Mesenchymal stem cell (in vitro differentiated cells and primary cell): ENCODE results near the gene NDUFA11.

Experiments used
- DNase-seq: peaks from one replicate; pipeline ENCODE4 v3.0.0-alpha.2; 2013
- H2AFZ ChIP-seq: one replicate; pipeline ENCODE4 v1.6.1; 2013; ENCODE audit warnings: low read depth, mild to moderate bottlenecking, control low read depth, inconsistent platforms, low read length, moderate library complexity
- H2AK5ac ChIP-seq: 2 replicates; pipeline ENCODE4 v1.6.1; 2013; ENCODE audit warnings: low read length, moderate library complexity, mild to moderate bottlenecking, inconsistent platforms; ENCODE audit not compliant: severe bottlenecking
- H2BK120ac ChIP-seq: one replicate; pipeline ENCODE4 v1.6.1; 2013; ENCODE audit warnings: low read depth, mild to moderate bottlenecking, inconsistent platforms, low read length, moderate library complexity
- H2BK12ac ChIP-seq, 2 experiments: one replicate each; pipeline ENCODE4 v1.6.1; 2013; ENCODE audit warnings: inconsistent platforms in 2 of 2, low read length in 2 of 2, mild to moderate bottlenecking in 2 of 2, moderate library complexity in 2 of 2, control low read depth in 1 of 2
- H2BK15ac ChIP-seq: one replicate; pipeline ENCODE4 v1.6.1; 2013; ENCODE audit warnings: mild to moderate bottlenecking, low read depth, inconsistent platforms; ENCODE audit not compliant: poor library complexity, severe bottlenecking
- H2BK5ac ChIP-seq: 2 replicates; pipeline ENCODE4 v1.6.1; 2013; ENCODE audit warnings: low read depth, mild to moderate bottlenecking, low read length, control low read depth, inconsistent platforms; ENCODE audit not compliant: poor library complexity, severe bottlenecking
- H3K14ac ChIP-seq, 2 experiments: one replicate each; pipeline ENCODE4 v1.6.1; 2013; ENCODE audit warnings: inconsistent platforms in 2 of 2, low read length in 2 of 2, control low read depth in 1 of 2, mild to moderate bottlenecking in 1 of 2, moderate library complexity in 1 of 2
- H3K18ac ChIP-seq, 2 experiments: one replicate each; pipeline ENCODE4 v1.6.1; 2013; ENCODE audit warnings: inconsistent platforms in 2 of 2, low read length in 2 of 2, control low read depth in 1 of 2, low read depth in 1 of 2, mild to moderate bottlenecking in 1 of 2
- H3K23ac ChIP-seq, 2 experiments: one replicate each; pipeline ENCODE4 v1.6.1; 2013; ENCODE audit warnings: inconsistent platforms in 2 of 2, low read length in 2 of 2, mild to moderate bottlenecking in 2 of 2, moderate library complexity in 2 of 2, control low read depth in 1 of 2
- H3K27ac ChIP-seq: 2 replicates; pipeline ENCODE4 v1.5.1; 2013; ENCODE audit warnings: mild to moderate bottlenecking, moderate library complexity, low read length, control low read depth, inconsistent platforms; ENCODE audit not compliant: poor library complexity, severe bottlenecking
- H3K27me3 ChIP-seq, 2 experiments: 2 replicates each; pipeline versions ENCODE4 v1.6.1 to v1.7.0; 2013; ENCODE audit warnings: low read length in 2 of 2, mild to moderate bottlenecking in 2 of 2, moderate library complexity in 2 of 2, control low read depth in 1 of 2, inconsistent platforms in 1 of 2; ENCODE audit not compliant: control insufficient read depth in 1 of 2, insufficient read depth in 1 of 2
- H3K36me3 ChIP-seq, 2 experiments: 2 replicates each; pipeline versions ENCODE4 v1.6.1 to v1.7.0; 2013; ENCODE audit warnings: low read length in 2 of 2, control low read depth in 1 of 2, inconsistent platforms in 1 of 2, low read depth in 1 of 2, mild to moderate bottlenecking in 1 of 2; ENCODE audit not compliant: insufficient read depth in 2 of 2, control insufficient read depth in 1 of 2
- H3K4ac ChIP-seq, 2 experiments: one replicate each; pipeline ENCODE4 v1.6.1; 2013; ENCODE audit warnings: inconsistent platforms in 2 of 2, low read length in 2 of 2, mild to moderate bottlenecking in 2 of 2, moderate library complexity in 2 of 2, control low read depth in 1 of 2, low read depth in 1 of 2
- H3K4me1 ChIP-seq: 2 replicates; pipeline ENCODE4 v1.6.1; 2013; ENCODE audit warnings: low read depth, low read length, control low read depth; ENCODE audit not compliant: control insufficient read depth, insufficient read depth
- H3K4me2 ChIP-seq: 2 replicates; pipeline ENCODE4 v1.6.1; 2013; ENCODE audit warnings: low read length, mild to moderate bottlenecking, inconsistent platforms; ENCODE audit not compliant: poor library complexity, severe bottlenecking
- H3K4me3 ChIP-seq, 2 experiments: 2 replicates each; pipeline versions ENCODE4 v1.5.1 to v1.7.0; 2013; ENCODE audit warnings: low read length in 2 of 2, mild to moderate bottlenecking in 2 of 2, control low read depth in 1 of 2, low read depth in 1 of 2; ENCODE audit not compliant: insufficient read depth in 1 of 2
- H3K79me1 ChIP-seq: replicated peaks from 2 replicates; pipeline ENCODE4 v1.6.1; 2013; ENCODE audit warnings: mild to moderate bottlenecking, control low read depth, low read length, inconsistent platforms; ENCODE audit not compliant: poor library complexity, severe bottlenecking
- H3K9ac ChIP-seq: 2 replicates; pipeline ENCODE4 v1.7.0; 2013; ENCODE audit warnings: mild to moderate bottlenecking, low read length, moderate library complexity
- H3K9me3 ChIP-seq: 2 replicates; pipeline ENCODE4 v1.7.0; 2013; ENCODE audit warnings: mild to moderate bottlenecking, low read length; ENCODE audit not compliant: control insufficient read depth
- H4K8ac ChIP-seq: one replicate; pipeline ENCODE4 v1.6.1; 2013; ENCODE audit warnings: inconsistent platforms, mild to moderate bottlenecking, low read length, moderate library complexity
- H4K91ac ChIP-seq: one replicate; pipeline ENCODE4 v1.6.1; 2013; ENCODE audit warnings: mild to moderate bottlenecking, low read length, inconsistent platforms
- WGBS: methylation state at CpG from one replicate; pipeline ENCODE4 v1.1.7; 2013; ENCODE audit warnings: mixed read lengths; 5-methylcytosine and 5-hydroxymethylcytosine counted together

Gene NDUFA11

GRCh38 chr19:5947435-5947834 is 43.8 kb upstream of the NDUFA11 start:
- peak; percentile 75 for DNase-seq
- H2AFZ ChIP-seq: no peak overlapping the region
- H3K4me2 ChIP-seq: no peak overlapping the region
- H2BK15ac ChIP-seq: no peak overlapping the region
- peak overlapping the region; percentile 84 for H3K9ac ChIP-seq
- no peaks in the 10 kb centered on the region for H3K27me3 ChIP-seq
- H3K14ac ChIP-seq: no peak overlapping the region
- H3K4ac ChIP-seq: no peak overlapping the region
- H3K4me1 ChIP-seq: peaks cover 26% of the 10 kb centered on the region
- H3K79me1 ChIP-seq: peaks cover 78% of the 10 kb centered on the region
- peak overlapping the region in 1 of 2 experiments; percentile 15 for H3K18ac ChIP-seq
- H3K36me3 ChIP-seq: peaks cover 24 to 50% of the 10 kb centered on the region in 2 experiments
- no peak overlapping the region for H4K91ac ChIP-seq
- no peak overlapping the region for H4K8ac ChIP-seq
- H2BK12ac ChIP-seq: no peak overlapping the region
- no peak overlapping the region for H2BK120ac ChIP-seq
- peak overlapping the region in 1 of 2 experiments; percentile 61 for H3K4me3 ChIP-seq
- no peak overlapping the region for H3K23ac ChIP-seq
- H2BK5ac ChIP-seq: no peak overlapping the region
- no peak overlapping the region for H3K27ac ChIP-seq
- H3K9me3 ChIP-seq: no peaks in the 10 kb centered on the region
- 88% methylated on average over 13 of the region's 13 CpGs for WGBS
- H2AK5ac ChIP-seq: no peak overlapping the region

- H2BK5ac ChIP-seq: no peak overlapping the region
- WGBS: 52% methylated on average over 10 of the region's 10 CpGs
- peak; percentile 93 for DNase-seq
Measured at GRCh38 chr19:5943623-5944022, 40.0 kb upstream of the NDUFA11 start.

GRCh38 chr19:5943045-5943444 is 39.5 kb upstream of the NDUFA11 start:
- no peak for DNase-seq
- Histone ChIP-seq H3K9ac (peak overlapping the region; percentile 39), H2BK120ac (no peak overlapping the region), H2AK5ac (no peak overlapping the region), H3K23ac (no peak overlapping the region), H3K4ac (no peak overlapping the region), H4K91ac (no peak overlapping the region), H3K79me1 (peaks cover 69% of the 10 kb centered on the region), H3K9me3 (no peaks in the 10 kb centered on the region), H3K4me2 (no peak overlapping the region), H3K36me3 (peaks cover 32 to 51% of the 10 kb centered on the region in 2 experiments), H3K4me1 (peaks cover 14% of the 10 kb centered on the region), H3K27me3 (no peaks in the 10 kb centered on the region), H2BK5ac (no peak overlapping the region), H3K18ac (no peak overlapping the region), H3K27ac (no peak overlapping the region), H2BK12ac (no peak overlapping the region), H3K14ac (no peak overlapping the region), H2AFZ (no peak overlapping the region), H4K8ac (no peak overlapping the region), H2BK15ac (no peak overlapping the region), H3K4me3 (no peak overlapping the region)
- WGBS: 71% methylated on average over 8 of the region's 10 CpGs

More at GRCh38 chr19:5943623-5944022, 40.0 kb upstream of the NDUFA11 start:
- Histone ChIP-seq H2AFZ (no peak overlapping the region), H3K23ac (no peak overlapping the region), H3K9ac (peak overlapping the region; percentile 39), H3K4me3 (no peak overlapping the region), H3K27me3 (no peaks in the 10 kb centered on the region), H3K4me1 (peaks cover 14% of the 10 kb centered on the region), H3K79me1 (peaks cover 71% of the 10 kb centered on the region), H3K27ac (no peak overlapping the region), H3K4me2 (no peak overlapping the region), H3K36me3 (peaks cover 32 to 51% of the 10 kb centered on the region in 2 experiments), H3K9me3 (no peaks in the 10 kb centered on the region), H4K91ac (no peak overlapping the region), H2BK120ac (no peak overlapping the region), H4K8ac (no peak overlapping the region), H3K14ac (no peak overlapping the region), H2BK12ac (no peak overlapping the region), H3K18ac (no peak overlapping the region), H3K4ac (no peak overlapping the region), H2AK5ac (no peak overlapping the region), H2BK15ac (no peak overlapping the region)

GRCh38 chr19:5941673-5942072 is 38.1 kb upstream of the NDUFA11 start:
- Histone ChIP-seq H3K9ac (no peak overlapping the region), H3K4me3 (no peak overlapping the region), H4K8ac (no peak overlapping the region), H2BK5ac (no peak overlapping the region), H3K27me3 (no peaks in the 10 kb centered on the region), H3K14ac (no peak overlapping the region), H3K4me1 (peaks cover 12% of the 10 kb centered on the region), H3K27ac (no peak overlapping the region), H3K4me2 (no peak overlapping the region), H2BK120ac (no peak overlapping the region), H2AFZ (no peak overlapping the region), H2AK5ac (no peak overlapping the region), H3K36me3 (peaks cover 43 to 54% of the 10 kb centered on the region in 2 experiments), H3K79me1 (peaks cover 70% of the 10 kb centered on the region), H3K9me3 (no peaks in the 10 kb centered on the region), H3K4ac (no peak overlapping the region), H2BK15ac (no peak overlapping the region), H3K18ac (no peak overlapping the region), H4K91ac (no peak overlapping the region), H2BK12ac (no peak overlapping the region), H3K23ac (no peak overlapping the region)
- 86% methylated on average over 11 of the region's 11 CpGs for WGBS
- DNase-seq: no peak
